ENCODE measurements around the gene KPNA6. TPM values are rescaled to one million over a fixed set of nuclear protein-coding genes. Genes with fewer than 3 reads are reported as not detected.

The KPNA6 gene
- total RNA-seq, 1 donor from 2014 or later: 39.9 TPM

- no peak for DNase-seq (ENCODE audit: low read depth)
- no peak overlapping the region for H3K4me3 ChIP-seq (ENCODE audit: low read depth, low read length)
- no peak for TF ChIP-seq CTCF (conservative IDR thresholded peaks at IDR 0.05; ENCODE audit: low read depth, low read length)
These were observed 64.9 kb downstream of the KPNA6 start for GRCh38 chr1:32172621-32173245.

- TF ChIP-seq CTCF (conservative IDR thresholded peaks at IDR 0.05; ENCODE audit: low read depth, low read length): no peak
- no peak for DNase-seq (ENCODE audit: low read depth)
- no peak overlapping the region for H3K4me3 ChIP-seq (ENCODE audit: low read depth, low read length)
These were observed 70.7 kb downstream of the KPNA6 start for GRCh38 chr1:32178380-32179192.

- DNase-seq (ENCODE audit: low read depth): no peak
- peak overlapping the region; percentile 69 for H3K4me3 ChIP-seq (ENCODE audit: low read depth, low read length)
- no peak for TF ChIP-seq CTCF (conservative IDR thresholded peaks at IDR 0.05; ENCODE audit: low read depth, low read length)
These were observed 71.3 kb downstream of the KPNA6 start for GRCh38 chr1:32179193-32179442.

GRCh38 chr1:32179443-32180185 lies 71.8 kb downstream of the KPNA6 start, which contains the start of gene TXLNA:
Gene TXLNA, plus strand, starts transcription at chr1:32179675. Its CDS starts 671 bp downstream, at chr1:32180346.
- TF ChIP-seq CTCF (conservative IDR thresholded peaks at IDR 0.05; ENCODE audit: low read depth, low read length): no peak
- DNase-seq (ENCODE audit: low read depth): no peak
- peak within 1 kb of the TSS; percentile 69 for H3K4me3 ChIP-seq (ENCODE audit: low read depth, low read length)

- peak overlapping the region; percentile 69 for H3K4me3 ChIP-seq (ENCODE audit: low read depth, low read length)
- no peak for DNase-seq (ENCODE audit: low read depth)
- TF ChIP-seq CTCF (conservative IDR thresholded peaks at IDR 0.05; ENCODE audit: low read depth, low read length): no peak
These were observed 72.6 kb downstream of the KPNA6 start for GRCh38 chr1:32180186-32181060.

GRCh38 chr1:32181065-32181464 lies 73.2 kb downstream of the KPNA6 start:
- TF ChIP-seq CTCF (conservative IDR thresholded peaks at IDR 0.05; ENCODE audit: low read depth, low read length): no peak
- peak overlapping the region; percentile 69 for H3K4me3 ChIP-seq (ENCODE audit: low read depth, low read length)
- DNase-seq (ENCODE audit: low read depth): no peak

Measured in epithelial cell of proximal tubule (primary cell).